NCI-H1436 (cell line): Measurements from ENCODE around the gene BTBD1.
A peak's percentile ranks its signal among the peaks of the same experiment; 100 is the strongest.
"Not testable (repeated sequence)": the region's sequence is repeated elsewhere in the genome, so short reads cannot be mapped to it uniquely, and the experiment has no call there.

Source experiments
- DNase-seq: peaks from one replicate; lab custom pipeline; 2025; lab: John Stamatoyannopoulos, UW

The BTBD1 gene

GRCh38 chr15:83057696-83058376 is 9.2 kb downstream of the BTBD1 start:
- no peak for DNase-seq

GRCh38 chr15:83057002-83057401 is 10.1 kb downstream of the BTBD1 start:
- no peak for DNase-seq

GRCh38 chr15:83053151-83053550 is 13.9 kb downstream of the BTBD1 start:
- no peak for DNase-seq

- DNase-seq: no peak
These were observed 20.4 kb downstream of the BTBD1 start for GRCh38 chr15:83046558-83047127.

GRCh38 chr15:83044156-83044555 is 22.9 kb downstream of the BTBD1 start:
- DNase-seq: no peak

GRCh38 chr15:83039206-83039605 is 27.8 kb downstream of the BTBD1 start:
- DNase-seq: no peak

GRCh38 chr15:83036253-83036652 is 30.8 kb downstream of the BTBD1 start:
- no peak for DNase-seq

GRCh38 chr15:83031234-83031633 is 35.8 kb downstream of the BTBD1 start:
- DNase-seq: not testable (repeated sequence)

GRCh38 chr15:83030021-83030420 is 37.0 kb downstream of the BTBD1 start:
- DNase-seq: no peak

GRCh38 chr15:83018436-83018835 is 48.6 kb downstream of the BTBD1 start:
- DNase-seq: no peak

GRCh38 chr15:83016906-83017305 is 50.1 kb downstream of the BTBD1 start:
- DNase-seq: no peak

GRCh38 chr15:83015361-83015760 is 51.7 kb downstream of the BTBD1 start:
- no peak for DNase-seq

GRCh38 chr15:83014205-83014653 is 52.8 kb downstream of the BTBD1 start:
- no peak for DNase-seq

GRCh38 chr15:83012636-83013035 is 54.4 kb downstream of the BTBD1 start:
- no peak for DNase-seq

GRCh38 chr15:83012076-83012426 is 55.0 kb downstream of the BTBD1 start:
- no peak for DNase-seq

- DNase-seq: peak; percentile 83
These were observed 55.6 kb downstream of the BTBD1 start, which contains the start of gene C15orf40 for GRCh38 chr15:83011271-83012075. C15orf40 (minus strand) TSS chr15:83011639; CDS start chr15:83011607, 32 bp downstream.

- DNase-seq: peak; percentile 34
These were observed 56.3 kb downstream of the BTBD1 start for GRCh38 chr15:83010709-83011270.

GRCh38 chr15:83000672-83001031 is 66.4 kb downstream of the BTBD1 start:
- DNase-seq: not testable (repeated sequence)

GRCh38 chr15:82999905-83000671 is 67.0 kb downstream of the BTBD1 start:
- DNase-seq: peak; percentile 5

GRCh38 chr15:82999426-82999825 is 67.6 kb downstream of the BTBD1 start:
- DNase-seq: no peak

GRCh38 chr15:82995938-82996337 is 71.1 kb downstream of the BTBD1 start:
- peak; percentile 51 for DNase-seq

- DNase-seq: no peak
These were observed 72.0 kb downstream of the BTBD1 start for GRCh38 chr15:82995076-82995475.
